GM19397 (cell line): Measurements from ENCODE around the gene DLGAP1.
"Not testable (repeated sequence)": the region's sequence is repeated elsewhere in the genome, so short reads cannot be mapped to it uniquely, and the experiment has no call there.

Experiments
- ATAC-seq: cut with Tn5 transposase; IDR thresholded peaks from one replicate; pipeline ENCODE4 v1.9.1; 2021; ENCODE audit warnings: mild to moderate bottlenecking, moderate library complexity; ENCODE audit not compliant: unreplicated experiment

The DLGAP1 gene

DNA sequence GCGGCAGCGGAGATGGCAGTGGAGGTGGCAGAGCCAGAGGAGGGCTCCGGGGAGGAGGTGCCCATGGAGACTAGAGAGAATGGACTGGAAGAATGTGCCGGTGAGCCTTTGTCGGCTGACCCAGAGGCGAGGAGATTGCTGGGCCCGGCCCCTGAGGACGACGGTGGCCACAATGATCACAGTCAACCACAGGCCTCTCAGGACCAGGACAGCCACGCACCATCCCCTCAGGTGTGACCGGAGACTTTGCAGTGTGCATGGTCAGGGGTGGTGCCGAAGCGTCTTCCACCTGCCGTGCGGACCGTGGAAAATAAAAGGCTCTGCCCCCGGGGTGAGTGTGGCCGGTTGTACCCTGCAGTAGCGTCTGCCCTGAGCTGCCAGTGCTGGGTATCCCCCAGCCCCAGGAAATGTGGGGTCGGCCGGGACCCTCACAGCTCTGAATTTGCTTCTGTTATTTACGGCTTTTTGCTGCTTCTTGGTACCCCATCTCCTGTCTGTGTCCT is 874.5 kb downstream of the DLGAP1 start:
- ATAC-seq = not testable (repeated sequence)

DNA sequence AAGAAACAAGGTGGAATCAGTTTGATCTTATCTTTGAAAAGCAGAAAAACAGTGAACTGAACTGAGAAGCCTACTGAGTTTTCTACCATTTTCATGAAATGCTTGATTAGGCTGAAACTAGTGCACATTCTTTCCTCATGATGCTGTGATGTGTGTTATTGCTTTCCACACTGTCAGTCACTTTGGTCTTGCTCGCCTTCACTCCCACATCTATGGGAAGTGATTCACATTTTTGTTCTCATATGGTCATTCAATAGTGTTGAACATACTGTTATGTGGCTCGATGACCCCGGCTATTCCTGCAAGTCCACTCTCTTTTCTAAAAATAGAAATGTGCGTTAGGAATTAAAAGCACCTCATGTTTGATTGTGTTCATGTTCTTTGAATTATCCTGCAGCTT is 875.4 kb downstream of the DLGAP1 start:
- ATAC-seq = no peak

DNA sequence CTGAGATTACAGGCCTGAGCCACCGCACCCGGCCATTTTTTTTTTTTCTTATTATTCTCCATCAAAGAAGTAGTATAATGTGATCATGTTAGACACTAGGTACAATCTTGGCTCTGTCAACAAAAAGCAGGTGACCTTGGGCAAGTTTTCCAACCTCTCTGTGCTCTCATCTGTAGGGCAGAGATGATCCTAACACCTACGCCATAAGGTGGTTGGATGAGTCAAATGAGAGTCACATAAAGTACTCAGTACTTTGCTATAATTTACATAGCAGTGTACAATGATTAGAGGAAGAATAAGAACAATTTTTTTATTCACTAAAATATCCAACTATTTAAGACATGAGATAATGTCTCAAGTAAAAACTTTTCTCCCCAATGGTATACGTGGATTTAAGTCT is 876.5 kb downstream of the DLGAP1 start:
- ATAC-seq = no peak

DNA sequence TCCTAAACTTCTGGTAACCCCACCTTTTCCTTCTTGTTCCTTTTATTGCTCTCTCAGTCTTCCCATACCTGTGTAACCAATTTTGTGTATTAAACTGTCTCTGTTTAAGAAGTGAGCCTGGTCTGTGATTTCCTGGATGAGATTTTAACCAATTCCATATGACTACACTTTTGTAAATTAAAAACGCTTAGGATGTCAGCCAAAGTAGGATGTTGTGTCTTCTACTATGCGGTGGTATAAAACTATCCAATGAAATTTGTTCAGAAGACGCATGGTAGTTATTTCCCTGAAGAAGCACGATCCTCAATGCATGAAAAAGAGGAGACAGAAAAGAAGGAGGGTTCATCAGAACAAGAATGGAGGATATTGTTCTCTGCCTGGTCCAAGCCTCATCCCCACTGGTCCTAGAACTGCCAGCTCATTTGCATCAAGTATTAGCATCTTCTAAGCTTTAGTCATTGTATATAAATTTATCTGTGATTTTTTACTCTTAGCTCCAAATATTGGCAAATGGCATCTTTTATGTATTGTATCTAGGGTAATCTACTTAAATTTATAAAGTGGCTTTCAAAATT is 877.7 kb downstream of the DLGAP1 start:
- no peak for ATAC-seq

DNA sequence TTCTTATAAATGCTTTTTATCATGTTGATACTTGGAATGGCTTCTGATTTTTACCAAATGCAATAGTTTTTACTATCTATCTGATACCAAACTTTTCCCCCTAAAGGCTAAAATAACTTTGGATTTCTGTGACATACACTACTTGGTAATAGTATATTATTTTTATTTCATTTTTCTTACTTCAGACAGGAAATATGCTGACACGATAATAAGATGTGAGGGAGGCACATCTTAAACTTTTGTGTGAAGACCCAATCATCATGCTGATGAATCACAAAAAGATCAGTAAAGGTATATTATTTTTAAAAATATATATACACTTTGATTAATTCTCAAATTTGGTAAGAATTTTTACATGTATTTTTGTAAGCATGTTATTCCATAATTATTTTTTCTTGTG is 882.3 kb downstream of the DLGAP1 start:
- no peak for ATAC-seq

DNA sequence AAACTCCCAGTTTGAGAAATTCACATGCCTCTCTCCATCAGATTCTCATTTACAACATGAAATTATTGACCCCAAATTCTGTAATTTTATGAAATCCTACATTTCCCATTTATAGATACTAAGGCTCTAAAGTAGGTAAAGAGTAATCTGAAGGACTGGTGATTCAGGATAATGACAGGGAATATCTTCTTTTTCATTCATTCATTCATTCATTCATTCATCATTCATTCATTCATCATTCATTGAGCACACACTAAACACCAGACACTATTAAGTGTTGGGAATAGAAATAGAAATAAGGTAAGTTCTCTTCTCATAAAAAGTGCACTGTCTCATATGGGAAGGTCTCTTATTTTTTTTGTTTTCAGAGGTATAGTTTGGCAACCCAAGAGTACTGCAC is 888.3 kb downstream of the DLGAP1 start:
- no peak for ATAC-seq

DNA sequence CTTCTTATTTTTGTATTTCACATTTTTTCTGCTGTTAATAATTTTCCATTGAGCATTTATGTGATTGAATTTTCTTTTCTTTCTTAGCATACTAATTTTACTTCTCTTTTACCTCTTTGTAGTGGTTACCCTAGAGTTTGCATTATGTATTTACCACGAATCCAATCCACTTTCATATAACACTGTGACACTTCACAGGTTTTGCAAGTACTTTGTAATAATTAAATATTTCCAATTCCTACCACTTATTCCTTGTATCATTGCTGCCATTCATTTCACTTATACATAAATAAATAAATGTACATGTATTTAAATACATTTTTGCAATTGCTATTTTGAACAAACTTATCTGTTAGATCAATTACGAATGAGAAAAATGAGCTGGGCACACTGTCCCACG is 894.4 kb downstream of the DLGAP1 start:
- no peak for ATAC-seq

DNA sequence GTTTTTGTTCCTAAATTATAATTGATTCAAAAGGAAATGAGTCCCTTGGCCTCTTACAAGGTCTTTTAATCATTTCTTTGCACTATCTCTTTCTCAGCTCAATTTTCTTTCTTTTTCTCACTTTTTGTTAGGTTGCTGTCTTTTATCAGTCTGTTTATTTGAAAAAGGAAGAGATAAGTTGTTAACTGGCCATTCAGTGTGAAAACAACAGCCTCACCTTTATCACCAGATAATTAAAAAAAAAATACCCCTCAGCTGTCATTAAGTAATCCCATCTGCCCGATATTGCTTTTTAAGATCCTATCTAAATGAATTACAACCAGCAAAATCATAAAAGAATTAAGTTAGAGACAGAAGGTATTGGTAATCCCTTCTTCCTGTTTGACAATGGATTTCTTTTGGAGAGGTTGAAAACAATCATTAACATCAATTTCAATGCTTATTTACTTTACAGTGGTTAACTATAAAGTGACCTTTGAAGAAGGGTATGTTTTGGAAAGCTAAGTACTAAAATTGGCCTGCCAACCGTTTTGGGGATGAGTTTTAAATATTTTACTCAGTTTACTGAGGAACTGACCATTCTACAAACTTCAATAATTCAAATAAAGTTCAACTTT is 900.2 kb downstream of the DLGAP1 start:
- ATAC-seq = no peak

DNA sequence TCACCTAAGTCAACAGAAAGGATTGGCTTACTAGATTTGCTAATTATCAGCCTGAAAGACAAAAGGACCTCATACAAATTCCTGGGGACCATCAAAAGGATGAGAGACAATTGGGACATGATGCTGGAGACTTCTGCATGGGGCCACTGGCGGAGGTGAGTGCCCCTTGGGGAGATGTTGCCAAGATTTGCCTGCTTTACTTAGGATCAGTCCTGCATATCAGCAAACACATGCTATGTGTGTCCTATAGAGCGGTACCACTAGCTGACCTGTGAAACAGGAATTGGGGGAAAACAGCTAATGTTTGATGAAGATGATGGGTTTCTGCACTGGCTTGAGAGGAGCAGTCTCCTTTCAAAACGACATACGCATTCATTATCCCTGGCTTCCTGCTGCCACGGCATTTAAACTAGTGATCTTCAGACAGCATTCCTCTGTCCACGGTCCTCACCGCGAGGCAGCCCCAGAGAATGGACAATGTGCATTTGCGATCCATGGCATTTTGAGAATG is 901.0 kb downstream of the DLGAP1 start:
- no peak for ATAC-seq

DNA sequence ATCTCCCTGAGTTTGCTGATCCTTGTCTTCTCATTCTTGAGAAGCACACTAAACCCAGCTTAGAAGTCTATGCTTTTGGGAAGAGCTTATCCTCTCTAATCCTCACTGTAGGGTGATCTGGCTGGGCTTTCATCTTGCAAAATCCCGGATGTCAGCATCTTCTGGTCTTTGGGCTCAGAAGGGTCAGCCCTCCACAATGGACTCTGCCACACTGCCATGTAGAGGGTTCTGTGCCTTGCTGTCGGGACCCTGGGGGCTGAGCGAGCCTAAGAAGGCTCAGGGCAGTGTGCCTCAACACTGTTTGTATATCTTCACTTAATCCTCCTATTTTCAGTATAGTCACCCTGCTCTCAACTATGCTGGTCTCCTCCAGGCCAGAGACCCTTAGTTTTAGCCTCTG is 902.8 kb downstream of the DLGAP1 start:
- no peak for ATAC-seq

DNA sequence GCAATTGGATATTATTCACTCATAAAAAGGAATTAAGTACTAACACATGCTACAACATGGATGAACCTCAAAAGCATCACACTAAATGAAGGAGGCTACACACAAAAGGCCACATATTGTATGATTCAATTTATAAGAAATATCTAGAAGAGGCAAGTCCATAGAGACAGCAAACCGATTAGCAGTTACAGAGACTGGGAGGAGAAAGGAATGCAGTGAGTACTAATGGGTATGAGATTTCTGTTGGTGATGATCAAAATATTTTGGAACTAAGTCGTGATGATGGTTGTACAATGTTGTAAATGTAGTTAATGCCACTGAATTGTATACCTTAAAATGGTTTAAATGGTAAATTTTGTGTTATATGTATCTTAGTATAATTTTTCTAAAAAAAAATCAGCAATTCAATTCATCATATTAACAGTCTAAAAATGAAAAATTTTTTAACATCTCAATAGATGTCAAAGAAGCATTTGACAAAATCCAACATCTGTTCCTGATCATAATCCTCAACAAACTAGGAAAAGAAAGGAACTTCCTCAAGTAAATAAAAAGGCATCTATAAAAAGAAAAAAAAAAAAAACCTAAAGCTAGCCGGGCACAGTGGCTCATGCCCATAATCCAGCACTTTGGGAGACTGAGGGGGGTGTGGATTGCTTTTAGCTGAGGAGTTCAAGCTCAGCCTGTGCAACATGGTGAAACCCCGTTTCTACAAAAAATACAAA is 907.1 kb downstream of the DLGAP1 start:
- no peak for ATAC-seq

DNA sequence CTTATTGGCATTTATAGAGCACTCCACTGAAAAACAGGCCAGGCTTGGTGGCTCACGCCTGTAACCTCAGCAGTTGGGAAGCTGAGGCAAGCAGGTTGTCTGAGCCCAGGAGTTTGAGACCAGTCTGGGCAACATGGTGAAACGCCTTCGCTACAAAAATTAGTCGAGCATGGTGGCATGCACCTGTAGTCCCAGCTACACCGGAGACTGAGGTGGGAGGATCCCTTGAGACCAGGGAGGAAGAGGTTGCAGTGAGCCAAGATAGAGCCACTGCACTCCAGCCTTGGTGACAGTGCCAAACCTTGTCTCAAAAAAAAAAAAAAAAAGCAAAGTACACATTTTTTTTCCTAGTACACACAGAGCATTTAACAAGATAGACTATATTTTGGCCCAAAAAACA is 909.0 kb downstream of the DLGAP1 start:
- no peak for ATAC-seq

DNA sequence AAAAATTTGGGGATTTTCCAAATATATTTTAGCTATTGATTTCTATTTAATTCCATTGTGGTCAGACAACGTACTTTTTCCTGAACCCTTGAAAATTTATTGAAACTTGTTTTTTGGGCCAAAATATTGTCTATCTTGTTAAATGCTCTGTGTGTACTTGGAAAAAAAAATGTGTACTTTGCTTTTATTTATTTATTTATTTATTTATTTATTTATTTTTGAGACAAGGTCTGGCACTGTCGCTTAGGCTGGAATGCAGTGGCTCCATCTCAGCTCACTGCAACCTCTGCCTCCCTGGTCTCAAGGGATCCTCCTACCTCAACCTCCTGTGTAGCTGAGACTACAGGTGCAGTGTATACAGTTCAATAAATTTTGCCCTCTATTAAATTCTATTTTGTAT is 910.6 kb downstream of the DLGAP1 start:
- no peak for ATAC-seq

DNA sequence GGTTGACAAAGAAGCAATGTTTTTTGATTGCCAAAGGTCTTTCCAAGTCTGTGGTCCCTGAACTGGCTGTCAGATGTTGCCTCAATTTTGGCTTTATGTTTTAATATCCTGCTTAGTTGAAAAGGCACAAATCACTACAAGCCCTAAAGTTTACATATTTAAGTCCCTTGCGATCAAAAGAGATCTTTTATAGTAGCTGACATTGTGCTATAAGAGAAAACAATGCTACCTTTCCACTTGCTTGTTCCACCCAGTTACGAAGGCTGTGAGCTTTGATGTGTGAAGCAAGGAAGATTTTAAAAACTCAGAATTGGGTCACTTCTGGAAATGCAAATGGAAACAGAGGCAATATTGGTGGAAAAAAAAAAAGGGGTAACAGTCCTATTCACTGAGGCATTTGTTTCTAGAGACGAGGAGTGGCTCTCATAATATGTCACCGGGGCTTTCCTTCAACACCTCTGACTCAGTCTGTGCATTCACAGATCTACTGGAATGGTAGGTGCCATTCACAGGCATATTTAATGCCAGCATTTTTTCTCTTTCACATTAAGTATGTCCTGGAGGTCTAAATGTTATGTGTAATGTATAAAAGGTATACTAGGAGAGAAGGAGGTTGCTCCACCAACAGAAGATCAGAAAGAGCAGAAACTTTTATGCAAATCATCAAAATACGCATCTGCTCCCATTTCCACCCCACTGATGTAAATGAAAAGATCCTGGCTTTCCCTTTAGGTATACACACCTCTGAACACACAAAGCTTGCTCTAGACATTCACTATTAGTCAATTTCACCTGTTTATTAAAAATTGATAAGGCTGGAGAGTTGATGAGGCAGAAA is 913.3 kb downstream of the DLGAP1 start:
- peak; percentile 88 for ATAC-seq

DNA sequence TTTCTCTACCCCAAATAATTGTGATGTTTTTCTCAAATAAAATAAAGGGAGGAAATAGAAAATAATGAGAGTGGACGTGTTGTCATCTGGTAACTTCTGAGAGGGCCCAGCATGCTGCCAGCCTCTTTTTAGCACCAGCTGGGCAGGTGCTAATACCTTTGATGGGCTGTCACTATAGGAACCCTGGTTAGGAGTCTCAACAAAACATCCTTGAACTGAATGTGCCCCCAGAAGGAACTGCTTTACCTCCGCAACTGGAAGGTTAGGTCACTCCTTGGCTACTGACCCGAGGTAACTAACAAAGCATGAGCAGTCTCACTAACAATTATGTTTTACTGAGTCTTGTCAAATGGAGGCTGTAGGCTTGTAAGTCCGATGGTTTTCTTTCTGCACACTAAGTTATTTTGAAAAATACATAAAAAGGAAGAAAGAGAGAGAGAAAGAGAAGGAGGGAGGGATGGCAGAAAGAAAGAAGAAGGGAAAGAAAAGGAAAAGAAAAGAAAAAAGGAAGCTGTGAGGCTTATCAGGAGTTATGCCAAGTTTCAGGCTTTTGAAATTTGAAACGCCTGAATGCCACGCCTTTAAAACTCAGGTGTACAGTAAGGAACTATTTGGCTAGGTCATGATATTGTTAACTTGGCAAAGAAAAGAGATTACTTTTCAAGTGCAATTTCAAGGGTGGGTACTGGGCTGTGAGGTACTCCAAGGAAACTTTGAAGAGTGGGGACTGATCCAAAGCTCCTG is 914.1 kb downstream of the DLGAP1 start:
- ATAC-seq = no peak

DNA sequence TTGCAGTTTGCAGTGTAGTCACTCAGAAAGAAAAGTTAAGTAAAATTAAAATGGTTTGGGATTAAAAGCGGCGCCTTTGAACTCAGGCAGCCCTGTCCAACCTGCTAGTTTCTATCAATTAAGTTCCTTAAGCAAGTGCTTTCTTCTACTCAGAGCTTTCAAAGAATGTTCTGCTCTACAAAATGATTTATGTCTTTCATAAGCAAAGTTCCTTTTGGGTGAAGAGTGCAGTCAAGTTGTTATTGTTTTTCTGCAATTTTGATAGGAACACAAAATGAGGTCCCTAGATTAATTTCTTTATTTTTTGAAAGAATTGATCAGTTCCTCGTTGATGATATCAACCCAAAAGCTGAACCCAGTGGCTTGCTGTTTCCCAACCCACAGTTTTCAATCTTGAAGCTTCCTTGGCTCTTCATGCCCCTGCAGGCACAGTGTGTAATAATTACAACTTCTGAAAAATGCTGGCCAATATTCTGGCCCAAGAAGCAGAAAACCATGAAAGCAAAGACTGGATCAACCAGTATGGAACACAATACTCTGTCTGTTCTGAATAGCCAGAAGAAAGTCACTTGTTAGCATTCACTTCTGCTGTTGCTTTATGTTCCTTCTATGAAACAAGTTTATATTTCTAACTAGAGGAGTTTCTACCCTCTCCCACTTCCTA is 916.0 kb downstream of the DLGAP1 start:
- ATAC-seq = no peak

DNA sequence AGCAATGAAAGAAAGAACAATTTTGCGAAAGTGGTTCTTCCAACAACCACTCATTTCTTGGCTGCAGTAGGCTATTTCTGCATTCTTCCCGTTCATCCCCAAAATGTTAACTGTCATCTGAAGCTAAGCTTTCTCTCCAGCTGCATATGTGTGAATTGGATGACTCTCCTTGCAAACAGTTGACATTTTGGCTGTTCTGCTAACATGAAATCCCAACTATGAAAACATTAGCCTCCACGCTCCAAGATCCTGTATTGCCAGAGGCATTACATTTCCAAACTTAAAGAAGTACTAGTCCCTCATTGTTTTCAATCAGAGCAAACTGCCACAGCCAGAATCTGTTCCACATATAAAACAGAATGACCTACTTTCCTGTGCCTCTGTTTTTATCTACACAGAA is 916.7 kb downstream of the DLGAP1 start:
- no peak for ATAC-seq

DNA sequence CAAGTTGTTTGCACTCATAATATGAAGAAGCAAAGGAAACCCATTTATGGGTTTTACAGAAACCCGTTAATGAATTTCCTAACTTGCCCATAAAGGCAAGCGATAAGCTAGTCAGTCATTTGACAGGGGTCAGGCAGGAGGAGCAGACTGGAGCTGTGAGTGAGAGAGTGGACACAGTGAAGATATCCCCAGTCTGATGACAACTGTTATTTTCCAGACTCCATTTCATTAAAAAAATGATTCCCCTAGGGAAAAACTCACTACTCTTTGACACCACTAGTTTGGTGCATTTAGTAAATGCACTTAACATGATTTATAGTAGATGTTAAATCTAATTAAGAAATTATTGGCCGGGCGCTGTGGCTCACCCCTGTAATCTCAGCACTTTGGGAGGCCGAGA is 924.3 kb downstream of the DLGAP1 start:
- no peak for ATAC-seq

DNA sequence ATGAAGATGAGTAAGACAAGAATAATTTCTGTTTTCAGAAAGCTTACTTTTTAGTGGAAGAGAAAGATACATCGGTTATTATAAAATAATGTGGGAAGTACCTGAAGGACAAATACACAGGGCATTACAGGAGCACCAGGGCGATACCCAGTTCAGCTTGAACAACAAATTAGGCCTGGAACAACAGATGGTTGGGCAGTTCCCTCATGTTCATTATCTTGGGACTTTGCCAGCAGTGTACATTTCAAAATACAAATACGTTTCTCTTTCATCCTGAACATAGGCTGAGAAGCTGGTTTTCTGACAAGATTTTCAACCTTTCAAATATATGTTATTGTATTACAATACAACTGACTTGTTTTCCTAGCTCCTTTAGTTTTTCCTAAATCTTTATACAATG is 925.5 kb downstream of the DLGAP1 start:
- no peak for ATAC-seq

DNA sequence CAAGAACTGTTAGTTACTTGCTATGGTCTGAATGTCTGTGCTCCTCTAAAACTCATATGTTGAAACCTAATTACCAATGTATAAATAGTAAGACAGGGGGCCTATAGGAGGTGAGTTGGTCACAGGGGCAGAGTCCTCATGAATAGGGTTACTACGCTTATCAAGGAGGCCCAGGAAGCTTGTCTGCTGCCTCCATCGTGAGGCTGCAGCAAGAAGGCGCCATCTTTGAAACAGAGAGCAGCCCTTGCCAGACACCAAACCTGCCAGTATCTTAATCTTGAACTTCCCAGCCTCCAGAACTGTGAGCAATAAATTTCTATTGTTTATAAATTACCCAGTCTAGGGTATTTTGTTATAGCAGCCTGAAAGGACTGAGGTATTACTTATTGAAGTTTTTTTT is 926.0 kb downstream of the DLGAP1 start:
- no peak for ATAC-seq
